OCI-LY3 (cell line): ENCODE data around the gene CD300LG.

Source experiments
- EZH2phosphoT487 ChIP-seq: fragments of 200-600 bp; shearing (Covaris generic); IDR thresholded peaks from 2 replicates; pipeline ENCODE4 v1.6.1; 2018; ENCODE audit warnings: antibody characterized with exemption, mixed run types, low read depth
- TF ChIP-seq, protein P1 (sequence below): fragments of 200-600, 300-600 bp; sonication (generic); IDR thresholded peaks from 2 replicates; pipeline ENCODE4 v1.5.1; 2014; ENCODE audit warnings: antibody characterized with exemption, low read length, low read depth

GRCh38 chr17:43905985-43906852 is 59.2 kb downstream of the CD300LG start:
- TF ChIP-seq, protein P1, sequence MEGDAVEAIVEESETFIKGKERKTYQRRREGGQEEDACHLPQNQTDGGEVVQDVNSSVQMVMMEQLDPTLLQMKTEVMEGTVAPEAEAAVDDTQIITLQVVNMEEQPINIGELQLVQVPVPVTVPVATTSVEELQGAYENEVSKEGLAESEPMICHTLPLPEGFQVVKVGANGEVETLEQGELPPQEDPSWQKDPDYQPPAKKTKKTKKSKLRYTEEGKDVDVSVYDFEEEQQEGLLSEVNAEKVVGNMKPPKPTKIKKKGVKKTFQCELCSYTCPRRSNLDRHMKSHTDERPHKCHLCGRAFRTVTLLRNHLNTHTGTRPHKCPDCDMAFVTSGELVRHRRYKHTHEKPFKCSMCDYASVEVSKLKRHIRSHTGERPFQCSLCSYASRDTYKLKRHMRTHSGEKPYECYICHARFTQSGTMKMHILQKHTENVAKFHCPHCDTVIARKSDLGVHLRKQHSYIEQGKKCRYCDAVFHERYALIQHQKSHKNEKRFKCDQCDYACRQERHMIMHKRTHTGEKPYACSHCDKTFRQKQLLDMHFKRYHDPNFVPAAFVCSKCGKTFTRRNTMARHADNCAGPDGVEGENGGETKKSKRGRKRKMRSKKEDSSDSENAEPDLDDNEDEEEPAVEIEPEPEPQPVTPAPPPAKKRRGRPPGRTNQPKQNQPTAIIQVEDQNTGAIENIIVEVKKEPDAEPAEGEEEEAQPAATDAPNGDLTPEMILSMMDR = no peak
- no peak for TF ChIP-seq EZH2phosphoT487
